ENCODE data around the gene PSMD8. TPM values are rescaled to one million over a fixed set of nuclear protein-coding genes. Genes with fewer than 3 reads are reported as not detected.

PSMD8 gene
- total RNA-seq, 1 experiment from 2014 or later, result 367 TPM

DNA sequence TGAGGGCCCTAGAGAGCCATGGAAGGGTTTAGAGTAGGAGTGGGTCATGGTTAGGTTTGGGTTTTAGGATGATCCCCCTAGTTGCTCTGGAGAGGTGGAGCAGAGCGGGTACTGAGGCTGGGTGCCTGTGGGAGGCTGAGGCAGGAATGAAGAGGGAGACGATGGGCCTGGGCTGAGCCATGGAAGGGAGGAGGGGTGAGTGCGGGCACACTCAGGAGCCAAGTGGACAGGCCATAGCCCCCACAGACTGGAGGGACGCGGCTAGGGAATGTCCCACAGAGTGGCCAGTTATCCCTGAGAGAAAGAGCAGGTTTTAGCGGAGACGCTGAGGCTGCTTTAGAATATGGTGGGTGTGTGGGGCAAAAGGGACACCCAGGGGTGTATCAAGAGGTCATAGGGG is 44.7 kb upstream of the PSMD8 start:
- H3F3A ChIP-seq (ENCODE audit: low read length, unreplicated experiment), result no peaks in the 10 kb centered on the region
- ATAC-seq (no peak), DNase-seq (no peak)
- TF ChIP-seq, protein P1, sequence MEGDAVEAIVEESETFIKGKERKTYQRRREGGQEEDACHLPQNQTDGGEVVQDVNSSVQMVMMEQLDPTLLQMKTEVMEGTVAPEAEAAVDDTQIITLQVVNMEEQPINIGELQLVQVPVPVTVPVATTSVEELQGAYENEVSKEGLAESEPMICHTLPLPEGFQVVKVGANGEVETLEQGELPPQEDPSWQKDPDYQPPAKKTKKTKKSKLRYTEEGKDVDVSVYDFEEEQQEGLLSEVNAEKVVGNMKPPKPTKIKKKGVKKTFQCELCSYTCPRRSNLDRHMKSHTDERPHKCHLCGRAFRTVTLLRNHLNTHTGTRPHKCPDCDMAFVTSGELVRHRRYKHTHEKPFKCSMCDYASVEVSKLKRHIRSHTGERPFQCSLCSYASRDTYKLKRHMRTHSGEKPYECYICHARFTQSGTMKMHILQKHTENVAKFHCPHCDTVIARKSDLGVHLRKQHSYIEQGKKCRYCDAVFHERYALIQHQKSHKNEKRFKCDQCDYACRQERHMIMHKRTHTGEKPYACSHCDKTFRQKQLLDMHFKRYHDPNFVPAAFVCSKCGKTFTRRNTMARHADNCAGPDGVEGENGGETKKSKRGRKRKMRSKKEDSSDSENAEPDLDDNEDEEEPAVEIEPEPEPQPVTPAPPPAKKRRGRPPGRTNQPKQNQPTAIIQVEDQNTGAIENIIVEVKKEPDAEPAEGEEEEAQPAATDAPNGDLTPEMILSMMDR (conservative IDR thresholded peaks at IDR 0.05; ENCODE audit: low read depth, low read length), result no peak
- no peak for TF ChIP-seq EZH2phosphoT487 (IDR thresholded peaks at IDR 0.05; ENCODE audit: borderline replicate concordance, low read length)
- no peak overlapping the region for H2AFZ ChIP-seq (ENCODE audit: low read length)
- no peaks in the 10 kb centered on the region for H3K27me3 ChIP-seq (ENCODE audit: low read length)
- no peaks in the 10 kb centered on the region for H3K36me3 ChIP-seq (ENCODE audit: low read depth, low read length)
- ChIA-PET CTCF (no interaction called here), POLR2A (ENCODE audit: unreplicated experiment) (no interaction called here)
- H3K4me3 ChIP-seq (ENCODE audit: low read length), result no peak overlapping the region
- H3K4me1 ChIP-seq (ENCODE audit: insufficient read depth, low read length), result no peaks in the 10 kb centered on the region
- H4K20me1 ChIP-seq (ENCODE audit: low read length), result no peaks in the 10 kb centered on the region
- BruUV-seq (replicated peaks), result no TSS peak
- H3K4me2 ChIP-seq (ENCODE audit: low read length), result no peak overlapping the region
- H3K9ac ChIP-seq (ENCODE audit: low read length), result no peak overlapping the region
- H3K9me2 ChIP-seq (replicated peaks; ENCODE audit: low read length), result no peaks in the 10 kb centered on the region
- intact Hi-C loops (cut with micrococcal nuclease), result no loop called here
- no peaks in the 10 kb centered on the region for H3K9me3 ChIP-seq (ENCODE audit: low read length)
- H3K27ac ChIP-seq (ENCODE audit: low read length), result no peak overlapping the region
- H3K79me2 ChIP-seq (ENCODE audit: low read length), result no peaks in the 10 kb centered on the region

DNA sequence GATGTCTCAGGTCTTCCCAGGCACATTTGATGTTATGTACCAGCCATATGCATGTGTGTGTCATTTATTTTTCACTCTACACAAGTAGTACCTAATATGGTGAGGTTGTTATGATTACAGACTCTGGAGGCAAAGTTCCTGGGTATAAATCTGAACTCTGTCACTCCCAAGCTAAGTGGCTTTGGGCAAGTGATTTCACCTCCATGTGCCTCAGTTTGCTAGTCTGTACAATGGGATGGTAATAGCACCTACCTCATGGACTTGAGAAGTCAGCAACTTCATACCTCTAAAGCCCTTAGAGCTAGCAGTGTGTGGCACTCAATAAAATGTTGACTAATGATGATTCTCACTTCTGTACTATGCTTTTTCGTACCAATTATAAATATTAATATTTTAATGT is 42.6 kb upstream of the PSMD8 start:
- DNase-seq (no peak), ATAC-seq (no peak)
- no peaks in the 10 kb centered on the region for H3K9me3 ChIP-seq (ENCODE audit: low read length)
- H3F3A ChIP-seq (ENCODE audit: low read length, unreplicated experiment), result no peaks in the 10 kb centered on the region
- H3K27ac ChIP-seq (ENCODE audit: low read length), result no peak overlapping the region
- no peak overlapping the region for H3K4me2 ChIP-seq (ENCODE audit: low read length)
- no peaks in the 10 kb centered on the region for H3K4me1 ChIP-seq (ENCODE audit: insufficient read depth, low read length)
- H3K36me3 ChIP-seq (ENCODE audit: low read depth, low read length), result no peaks in the 10 kb centered on the region
- no peaks in the 10 kb centered on the region for H3K27me3 ChIP-seq (ENCODE audit: low read length)
- H3K79me2 ChIP-seq (ENCODE audit: low read length), result no peaks in the 10 kb centered on the region
- no peak overlapping the region for H3K4me3 ChIP-seq (ENCODE audit: low read length)
- no peaks in the 10 kb centered on the region for H4K20me1 ChIP-seq (ENCODE audit: low read length)
- ChIA-PET CTCF (no interaction called here), POLR2A (ENCODE audit: unreplicated experiment) (no interaction called here)
- no peak overlapping the region for H3K9ac ChIP-seq (ENCODE audit: low read length)
- intact Hi-C loops (cut with micrococcal nuclease), result no loop called here
- no peak overlapping the region for H2AFZ ChIP-seq (ENCODE audit: low read length)
- BruUV-seq (replicated peaks), result no TSS peak
- TF ChIP-seq, protein P1 (conservative IDR thresholded peaks at IDR 0.05; ENCODE audit: low read depth, low read length), result no peak
- TF ChIP-seq EZH2phosphoT487 (IDR thresholded peaks at IDR 0.05; ENCODE audit: borderline replicate concordance, low read length), result no peak
- no peak for TF ChIP-seq EZH2 (IDR thresholded peaks at IDR 0.05; ENCODE audit: low read length, unreplicated experiment)
- no peaks in the 10 kb centered on the region for H3K9me2 ChIP-seq (replicated peaks; ENCODE audit: low read length)

DNA sequence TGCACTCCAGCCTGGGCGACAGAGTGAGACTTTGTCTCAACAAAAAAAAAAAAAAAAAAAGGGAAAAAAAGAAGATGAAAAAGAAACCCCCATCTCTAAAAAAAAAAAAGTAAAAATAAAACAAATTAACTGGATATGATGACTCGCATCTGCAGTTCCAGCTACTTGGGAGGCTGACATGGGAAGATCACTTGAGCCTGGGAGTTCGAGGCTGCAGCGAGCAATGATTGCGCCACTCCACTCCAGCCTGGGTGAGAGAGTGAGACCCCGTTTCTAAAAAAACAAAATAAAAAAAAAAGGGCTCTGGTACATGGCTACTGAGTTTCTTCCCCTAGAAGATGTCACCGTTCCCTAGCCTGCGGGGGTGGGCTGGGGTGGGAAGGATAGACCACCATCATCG is 41.1 kb upstream of the PSMD8 start:
- Histone ChIP-seq H3K36me3 (ENCODE audit: low read depth, low read length) (no peaks in the 10 kb centered on the region), H4K20me1 (ENCODE audit: low read length) (no peaks in the 10 kb centered on the region), H3K4me2 (ENCODE audit: low read length) (no peak overlapping the region), H3K9me3 (ENCODE audit: low read length) (no peaks in the 10 kb centered on the region), H3K27me3 (ENCODE audit: low read length) (no peaks in the 10 kb centered on the region), H2AFZ (ENCODE audit: low read length) (no peak overlapping the region), H3K4me3 (ENCODE audit: low read length) (no peak overlapping the region), H3K9ac (ENCODE audit: low read length) (no peak overlapping the region), H3K4me1 (ENCODE audit: insufficient read depth, low read length) (peaks cover 4% of the 10 kb centered on the region; the same call in 1 of the 2 replicates), H3K27ac (ENCODE audit: low read length) (no peak overlapping the region), H3K79me2 (ENCODE audit: low read length) (no peaks in the 10 kb centered on the region), H3K9me2 (replicated peaks; ENCODE audit: low read length) (no peaks in the 10 kb centered on the region), H3F3A (ENCODE audit: low read length, unreplicated experiment) (no peaks in the 10 kb centered on the region)
- TF ChIP-seq EZH2phosphoT487 (IDR thresholded peaks at IDR 0.05; ENCODE audit: borderline replicate concordance, low read length) (no peak), EZH2 (IDR thresholded peaks at IDR 0.05; ENCODE audit: low read length, unreplicated experiment) (no peak)
- TF ChIP-seq, protein P1 (conservative IDR thresholded peaks at IDR 0.05; ENCODE audit: low read depth, low read length), result no peak
- CTCF ChIA-PET, result no interaction called here
- POLR2A ChIA-PET (ENCODE audit: unreplicated experiment), result no interaction called here
- DNase-seq, result no peak
- ATAC-seq, result no peak
- BruUV-seq (replicated peaks), result no TSS peak
- intact Hi-C loops (cut with micrococcal nuclease), result no loop called here

Measured in PC-3 (cell line).